Neural progenitor cell (in vitro differentiated cells): ENCODE data around the gene TTLL9. TPM values are rescaled to one million over a fixed set of nuclear protein-coding genes. Genes with fewer than 3 reads are reported as not detected.

Source experiments
- DNase-seq: peaks from one replicate; pipeline ENCODE4 v3.0.0-alpha.2; 2016; ENCODE audit warnings: low spot score
- H2AFZ ChIP-seq: fragments of 200-600 bp; sonication (generic); replicated peaks from 2 replicates; pipeline ENCODE4 v1.6.1; 2016; ENCODE audit warnings: antibody characterized with exemption
- H3F3A ChIP-seq: fragments of 200-600 bp; sonication (generic); 2 replicates; pipeline ENCODE4 v1.6.1; 2016; ENCODE audit warnings: antibody characterized with exemption, low read depth
- H3K27ac ChIP-seq: fragments of 200-600 bp; sonication (generic); 2 replicates; pipeline ENCODE4 v1.5.1; 2016; ENCODE audit warnings: mild to moderate bottlenecking
- H3K27me3 ChIP-seq: fragments of 200-600 bp; sonication (generic); 2 replicates; pipeline ENCODE4 v1.6.1; 2016; ENCODE audit warnings: mild to moderate bottlenecking, moderate library complexity
- H3K36me3 ChIP-seq: fragments of 200-600 bp; sonication (generic); 2 replicates; pipeline ENCODE4 v1.5.1; 2016
- H3K4me1 ChIP-seq: fragments of 200-600 bp; sonication (generic); 2 replicates; pipeline ENCODE4 v1.6.1; 2016; ENCODE audit warnings: mixed run types
- H3K4me2 ChIP-seq: fragments of 200-600 bp; sonication (generic); 2 replicates; pipeline ENCODE4 v1.6.1; 2016
- H3K4me3 ChIP-seq: fragments of 200-600 bp; sonication (generic); 2 replicates; pipeline ENCODE4 v1.5.1; 2016
- H3K79me2 ChIP-seq: fragments of 200-600 bp; sonication (generic); 2 replicates; pipeline ENCODE4 v1.6.1; 2016; ENCODE audit warnings: low read depth
- H3K9ac ChIP-seq: fragments of 200-600 bp; sonication (generic); 2 replicates; pipeline ENCODE4 v1.6.1; 2016
- H3K9me3 ChIP-seq: fragments of 200-600 bp; sonication (generic); 2 replicates; pipeline ENCODE4 v1.5.1; 2016; ENCODE audit warnings: low read depth
- H4K20me1 ChIP-seq: fragments of 200-600 bp; sonication (generic); 2 replicates; pipeline ENCODE4 v1.6.1; 2016; ENCODE audit warnings: low read depth
- H3K27ac Mint-ChIP-seq: 3 replicates; pipeline ENCODE4 v1.8.0; 2021; ENCODE audit warnings: mixed read lengths
- H3K27me3 Mint-ChIP-seq: 2 replicates; pipeline ENCODE4 v1.8.0; 2022; ENCODE audit warnings: low read depth, mild to moderate bottlenecking, inconsistent platforms, moderate library complexity, mixed read lengths; ENCODE audit not compliant: insufficient read depth
- H3K36me3 Mint-ChIP-seq: 3 replicates; pipeline ENCODE4 v1.8.0; 2021; ENCODE audit warnings: mixed read lengths
- H3K4me1 Mint-ChIP-seq: 3 replicates; pipeline ENCODE4 v1.8.0; 2021; ENCODE audit warnings: mixed read lengths
- H3K4me3 Mint-ChIP-seq: 3 replicates; pipeline ENCODE4 v1.8.0; 2021; ENCODE audit warnings: mild to moderate bottlenecking, moderate library complexity, mixed read lengths
- H3K9me3 Mint-ChIP-seq: 3 replicates; pipeline ENCODE4 v1.8.0; 2020; ENCODE audit warnings: mixed read lengths
- CTCF ChIP-seq: fragments of 200-600 bp; sonication (generic); IDR thresholded peaks from 2 replicates; pipeline ENCODE4 v1.5.1; 2017; ENCODE audit warnings: antibody characterized with exemption, mild to moderate bottlenecking
- EZH2 ChIP-seq: fragments of 200-600 bp; sonication (generic); IDR thresholded peaks from 2 replicates; pipeline ENCODE4 v1.6.1; 2017; ENCODE audit warnings: antibody characterized with exemption, mild to moderate bottlenecking, moderate library complexity
- EZH2phosphoT487 ChIP-seq: fragments of 200-600 bp; sonication (generic); IDR thresholded peaks from 2 replicates; pipeline ENCODE4 v1.6.1; 2017; ENCODE audit warnings: antibody characterized with exemption
- total RNA-seq: library from RNA; depleted of rRNA; stranded (reverse); fragments of >200 nt; gene quantifications from 2 replicates; pipeline ENCODE4 v1.2.3, GENCODE V29; 2015; ENCODE audit warnings: low replicate concordance

Gene TTLL9
- total RNA-seq, 1 donor from 2014 or later, result not detected

GRCh38 chr20:31835977-31836852, 34.2 kb upstream of the TTLL9 start:
- H2AFZ ChIP-seq, result no peak overlapping the region
- peaks cover 27% of the 10 kb centered on the region for H3K4me1 ChIP-seq
- no peaks in the 10 kb centered on the region for H3K36me3 ChIP-seq
- no peaks in the 10 kb centered on the region for H4K20me1 ChIP-seq
- Mint-ChIP-seq H3K9me3 (no peaks in the 10 kb centered on the region), H3K27me3 (peaks cover 3% of the 10 kb centered on the region), H3K36me3 (no peaks in the 10 kb centered on the region), H3K27ac (no peak overlapping the region), H3K4me3 (no peak overlapping the region), H3K4me1 (peaks cover 15% of the 10 kb centered on the region)
- H3K27me3 ChIP-seq, result no peaks in the 10 kb centered on the region
- no peak overlapping the region for H3K9ac ChIP-seq
- no peak for DNase-seq
- H3K79me2 ChIP-seq, result no peaks in the 10 kb centered on the region
- H3K4me2 ChIP-seq, result no peak overlapping the region
- peaks cover 14% of the 10 kb centered on the region for H3F3A ChIP-seq
- no peak overlapping the region for H3K4me3 ChIP-seq
- H3K9me3 ChIP-seq, result no peaks in the 10 kb centered on the region
- no peak overlapping the region for H3K27ac ChIP-seq
- TF ChIP-seq CTCF, result no peak
- TF ChIP-seq EZH2, result no peak
- TF ChIP-seq EZH2phosphoT487, result no peak

GRCh38 chr20:31836853-31837608, 33.4 kb upstream of the TTLL9 start:
- H3K27ac Mint-ChIP-seq, result no peak overlapping the region

GRCh38 chr20:31837896-31838397, 32.5 kb upstream of the TTLL9 start:
- no peak overlapping the region for H3K4me3 ChIP-seq
- Mint-ChIP-seq H3K36me3 (no peaks in the 10 kb centered on the region), H3K27me3 (peaks cover 2% of the 10 kb centered on the region)

More at GRCh38 chr20:31836853-31837608, 33.4 kb upstream of the TTLL9 start:
- Histone ChIP-seq H3K27me3 (no peaks in the 10 kb centered on the region), H3K27ac (no peak overlapping the region), H3K4me1 (peaks cover 33% of the 10 kb centered on the region), H4K20me1 (no peaks in the 10 kb centered on the region), H3K4me2 (no peak overlapping the region), H2AFZ (no peak overlapping the region), H3K4me3 (no peak overlapping the region), H3F3A (peaks cover 14% of the 10 kb centered on the region), H3K9me3 (no peaks in the 10 kb centered on the region), H3K9ac (no peak overlapping the region), H3K79me2 (no peaks in the 10 kb centered on the region), H3K36me3 (no peaks in the 10 kb centered on the region)
- Mint-ChIP-seq H3K36me3 (no peaks in the 10 kb centered on the region), H3K4me1 (peaks cover 21% of the 10 kb centered on the region), H3K9me3 (no peaks in the 10 kb centered on the region), H3K4me3 (no peak overlapping the region), H3K27me3 (no peaks in the 10 kb centered on the region)
- peak; percentile 49 for DNase-seq
- TF ChIP-seq CTCF (no peak), EZH2phosphoT487 (no peak), EZH2 (no peak)

More at GRCh38 chr20:31837896-31838397, 32.5 kb upstream of the TTLL9 start:
- TF ChIP-seq EZH2, result no peak
- no peak for TF ChIP-seq EZH2phosphoT487
- TF ChIP-seq CTCF, result no peak
- Histone ChIP-seq H3K9me3 (no peaks in the 10 kb centered on the region), H3K27ac (no peak overlapping the region), H3K4me1 (peaks cover 42% of the 10 kb centered on the region), H2AFZ (no peak overlapping the region), H3K27me3 (no peaks in the 10 kb centered on the region), H3K9ac (no peak overlapping the region), H3K79me2 (no peaks in the 10 kb centered on the region), H4K20me1 (no peaks in the 10 kb centered on the region), H3F3A (peaks cover 14% of the 10 kb centered on the region), H3K4me2 (peak overlapping the region; percentile 25), H3K36me3 (no peaks in the 10 kb centered on the region)
- H3K4me3 Mint-ChIP-seq, result no peak overlapping the region
- no peaks in the 10 kb centered on the region for H3K9me3 Mint-ChIP-seq
- no peak overlapping the region for H3K27ac Mint-ChIP-seq
- DNase-seq, result no peak
- peaks cover 29% of the 10 kb centered on the region for H3K4me1 Mint-ChIP-seq
